Measurements from ENCODE around the gene DAGLA. TPM values are rescaled to one million over a fixed set of nuclear protein-coding genes. Genes with fewer than 3 reads are reported as not detected.

DAGLA gene
- total and polyA plus RNA-seq, 8 donors = under 0.01 to 27.2 (median 1.0) TPM

DNA sequence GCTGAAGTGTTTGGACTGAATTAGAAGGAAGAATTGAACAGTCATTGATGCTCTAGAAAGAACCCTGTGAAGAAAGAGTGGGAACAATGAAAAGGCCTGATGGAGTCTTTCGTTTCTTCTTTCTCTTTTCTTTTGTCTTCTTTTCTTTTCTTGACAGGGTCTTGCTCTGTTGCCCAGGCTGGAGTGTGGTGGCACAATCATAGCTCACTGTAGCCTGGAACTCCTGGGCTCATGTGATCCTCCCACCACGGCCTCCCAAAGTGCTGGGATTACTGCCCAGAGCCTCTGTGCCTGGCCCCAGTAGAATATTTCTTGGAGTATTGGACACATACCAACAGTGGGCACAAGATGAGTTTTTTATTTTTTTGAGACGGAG is 113.6 kb downstream of the DAGLA start:
- 45 to 59% (median 54%) methylated on average over 3 of the region's 3 CpGs for WGBS, 5 donors
- H3K27me3 ChIP-seq = no peaks in the 10 kb centered on the region
- intact Hi-C loops (cut with DNase I; ENCODE audit: low total_unique reads) = no loop called here
- H3K4me3 ChIP-seq = peak overlapping the region in 2 of 4 donors; percentile 54 to 93
- H3K9me3 ChIP-seq = no peaks in the 10 kb centered on the region
- H3K27ac ChIP-seq = no peak overlapping the region
- no peak for TF ChIP-seq POLR2A (IDR thresholded peaks at IDR 0.05)
- TF ChIP-seq POLR2AphosphoS5 (IDR thresholded peaks at IDR 0.05) = no peak
- no peak for TF ChIP-seq EP300 (IDR thresholded peaks at IDR 0.05)
- no peak for TF ChIP-seq CTCF (IDR thresholded peaks at IDR 0.05)
- H3K36me3 ChIP-seq = peaks cover 19 to 31% (median 29%) of the 10 kb centered on the region in 4 donors
- no peak for DNase-seq
- peaks cover 28 to 54% (median 42%) of the 10 kb centered on the region in 4 donors for H3K4me1 ChIP-seq

- H3K9me3 ChIP-seq = no peaks in the 10 kb centered on the region
- no peak overlapping the region for H3K27ac ChIP-seq
- intact Hi-C loops (cut with DNase I; ENCODE audit: low total_unique reads) = no loop called here
- WGBS, 5 donors = 82 to 88% (median 87%) methylated on average over 4 of the region's 4 CpGs
- H3K4me1 ChIP-seq = peaks cover 28 to 48% (median 38%) of the 10 kb centered on the region in 4 donors
- TF ChIP-seq POLR2A (IDR thresholded peaks at IDR 0.05) (no peak), POLR2AphosphoS5 (IDR thresholded peaks at IDR 0.05) (no peak), EP300 (IDR thresholded peaks at IDR 0.05) (no peak), CTCF (IDR thresholded peaks at IDR 0.05) (no peak)
- H3K27me3 ChIP-seq = no peaks in the 10 kb centered on the region
- no peak overlapping the region for H3K4me3 ChIP-seq
- DNase-seq = no peak
- H3K36me3 ChIP-seq = peaks cover 12 to 24% (median 21%) of the 10 kb centered on the region in 4 donors
These were observed 114.4 kb downstream of the DAGLA start for GRCh38 chr11:61794579-61794978.

DNA sequence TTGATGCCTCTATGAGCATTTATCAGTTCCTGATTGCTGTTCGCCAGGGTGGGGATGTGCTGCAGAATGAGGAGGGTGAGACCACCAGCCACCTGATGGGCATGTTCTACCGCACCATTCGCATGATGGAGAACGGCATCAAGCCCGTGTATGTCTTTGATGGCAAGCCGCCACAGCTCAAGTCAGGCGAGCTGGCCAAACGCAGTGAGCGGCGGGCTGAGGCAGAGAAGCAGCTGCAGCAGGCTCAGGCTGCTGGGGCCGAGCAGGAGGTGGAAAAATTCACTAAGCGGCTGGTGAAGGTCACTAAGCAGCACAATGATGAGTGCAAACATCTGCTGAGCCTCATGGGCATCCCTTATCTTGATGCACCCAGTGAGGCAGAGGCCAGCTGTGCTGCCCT is 115.3 kb downstream of the DAGLA start:
- H3K4me1 ChIP-seq = peaks cover 22 to 41% (median 33%) of the 10 kb centered on the region in 4 donors
- WGBS, 5 donors = 87 to 90% (median 88%) methylated on average over 11 to 12 of the region's 12 CpGs
- no peak overlapping the region for H3K4me3 ChIP-seq
- H3K36me3 ChIP-seq = peaks cover 5 to 15% (median 13%) of the 10 kb centered on the region in 4 donors
- no peak for DNase-seq
- intact Hi-C loops (cut with DNase I; ENCODE audit: low total_unique reads) = no loop called here
- TF ChIP-seq POLR2AphosphoS5 (IDR thresholded peaks at IDR 0.05) (no peak), CTCF (IDR thresholded peaks at IDR 0.05) (no peak), POLR2A (IDR thresholded peaks at IDR 0.05) (no peak), EP300 (IDR thresholded peaks at IDR 0.05) (no peak)
- no peak overlapping the region for H3K27ac ChIP-seq
- H3K27me3 ChIP-seq = no peaks in the 10 kb centered on the region
- H3K9me3 ChIP-seq = no peaks in the 10 kb centered on the region

- DNase-seq = no peak
- H3K9me3 ChIP-seq = no peaks in the 10 kb centered on the region
- no peaks in the 10 kb centered on the region for H3K27me3 ChIP-seq
- WGBS, 5 donors = 88 to 93% (median 91%) methylated on average over 16 to 18 of the region's 18 CpGs
- no peak for TF ChIP-seq POLR2A (IDR thresholded peaks at IDR 0.05)
- TF ChIP-seq POLR2AphosphoS5 (IDR thresholded peaks at IDR 0.05) = no peak
- no peak for TF ChIP-seq CTCF (IDR thresholded peaks at IDR 0.05)
- peaks cover 5 to 15% (median 12%) of the 10 kb centered on the region in 4 donors for H3K36me3 ChIP-seq
- H3K4me3 ChIP-seq = no peak overlapping the region
- no peak overlapping the region for H3K27ac ChIP-seq
- peaks cover 19 to 35% (median 29%) of the 10 kb centered on the region in 4 donors for H3K4me1 ChIP-seq
- intact Hi-C loops (cut with DNase I; ENCODE audit: low total_unique reads) = no loop called here
These were observed 115.8 kb downstream of the DAGLA start for GRCh38 chr11:61795876-61796526.

Other genes starting within 250 kb of the DAGLA start
- gene LRRC10B, start 171.6 kb upstream of the DAGLA start, total RNA-seq = 1 to 10 TPM in 1 of 5 donors, under 1 TPM in 2, not detected in 2; 0.43 to 1.3 (median 0.92) TPM
- under 1 TPM; 0.44 to 0.76 (median 0.73) TPM for gene LRRC10B, start 171.6 kb upstream of the DAGLA start, polyA plus RNA-seq
- 1 to 10 TPM in 3 of 5 donors, under 1 TPM in 1, not detected in 1; 0.92 to 8.4 (median 2.9) TPM for gene SYT7, start 99.3 kb upstream of the DAGLA start, total RNA-seq
- gene SYT7, start 99.3 kb upstream of the DAGLA start, polyA plus RNA-seq = 1 to 10 TPM; 1.2 to 1.5 (median 1.4) TPM
- gene MYRF, start 72.2 kb downstream of the DAGLA start, total RNA-seq = 100 to 1,000 TPM in 3 of 5 donors, 10 to 100 TPM in 1, 1 to 10 TPM in 1; 6.4 to 527 (median 240) TPM
- 10 to 100 TPM; 19.0 to 45.9 (median 20.5) TPM for gene MYRF, start 72.2 kb downstream of the DAGLA start, polyA plus RNA-seq
- gene TMEM258, start 112.2 kb downstream of the DAGLA start, total RNA-seq = 10 to 100 TPM in 4 of 5 donors, not detected in 1; 24.1 to 50.3 (median 42.8) TPM
- 100 to 1,000 TPM; 184 to 274 (median 210) TPM for gene TMEM258, start 112.2 kb downstream of the DAGLA start, polyA plus RNA-seq
- 10 to 100 TPM in 2 of 5 donors, 1 to 10 TPM in 2, not detected in 1; 4.2 to 24.6 (median 10.4) TPM for gene FEN1, start 112.5 kb downstream of the DAGLA start, total RNA-seq
- gene FEN1, start 112.5 kb downstream of the DAGLA start, polyA plus RNA-seq = 10 to 100 TPM in 1 of 3 donors, 1 to 10 TPM in 2; 5.0 to 14.3 (median 10.0) TPM
- 10 to 100 TPM in 4 of 5 donors, not detected in 1; 11.7 to 56.5 (median 17.3) TPM for gene FADS1, start 136.6 kb downstream of the DAGLA start, total RNA-seq
- 1 to 10 TPM; 1.8 to 6.4 (median 4.1) TPM for gene FADS1, start 136.6 kb downstream of the DAGLA start, polyA plus RNA-seq
- gene FADS2, start 147.9 kb downstream of the DAGLA start, total RNA-seq = 10 to 100 TPM in 3 of 5 donors, 1 to 10 TPM in 1, not detected in 1; 9.6 to 15.2 (median 14.0) TPM
- 10 to 100 TPM in 1 of 3 donors, 1 to 10 TPM in 2; 3.5 to 17.1 (median 6.4) TPM for gene FADS2, start 147.9 kb downstream of the DAGLA start, polyA plus RNA-seq
- gene FADS3, start 211.2 kb downstream of the DAGLA start, total RNA-seq = 100 to 1,000 TPM in 1 of 5 donors, 10 to 100 TPM in 3, 1 to 10 TPM in 1; 2.6 to 140 (median 22.8) TPM
- 10 to 100 TPM in 1 of 3 donors, 1 to 10 TPM in 2; 7.5 to 23.3 (median 7.9) TPM for gene FADS3, start 211.2 kb downstream of the DAGLA start, polyA plus RNA-seq
- 10 to 100 TPM in 2 of 5 donors, 1 to 10 TPM in 1, under 1 TPM in 1, not detected in 1; 0.58 to 12.8 (median 7.1) TPM for gene RAB3IL1, start 237.2 kb downstream of the DAGLA start, total RNA-seq
- gene RAB3IL1, start 237.2 kb downstream of the DAGLA start, polyA plus RNA-seq = 10 to 100 TPM in 2 of 3 donors, 1 to 10 TPM in 1; 5.3 to 13.3 (median 11.6) TPM